ENCODE data around the gene FREM2. TPM values are rescaled to one million over a fixed set of nuclear protein-coding genes. Genes with fewer than 3 reads are reported as not detected.
A peak's percentile ranks its signal among the peaks of the same experiment; 100 is the strongest.

Gene FREM2
- total RNA-seq, 4 donors from 2014 or later, result 32.0 to 54.6 (median 46.2) TPM

GRCh38 chr13:38814331-38814730 is 127.5 kb downstream of the FREM2 start:
- TF ChIP-seq POLR2A (IDR thresholded peaks at IDR 0.05) (no peak), CTCF (IDR thresholded peaks at IDR 0.05) (no peak)
- Histone ChIP-seq H3K4me3 (replicated peaks in 1 of 3) (no peak overlapping the region), H3K9me3 (no peaks in the 10 kb centered on the region), H3K4me1 (peaks cover 22 to 24% of the 10 kb centered on the region in 2 donors), H3K36me3 (no peaks in the 10 kb centered on the region), H3K27me3 (no peaks in the 10 kb centered on the region), H3K27ac (peak overlapping the region; percentile 54 to 88 (median 76))
- intact Hi-C loops (cut with DNase I), result no loop called here
- 15% methylated on average over 1 of the region's 1 CpG; no CpG with 5 or more reads in 1 of the 2 donors for WGBS, 2 donors
- DNase-seq, result peak; percentile 71

GRCh38 chr13:38819053-38819452 is 132.2 kb downstream of the FREM2 start:
- no peaks in the 10 kb centered on the region for H3K9me3 ChIP-seq
- DNase-seq, result peak; percentile 91 to 93
- H3K27me3 ChIP-seq, result no peaks in the 10 kb centered on the region
- TF ChIP-seq POLR2A (IDR thresholded peaks at IDR 0.05), result no peak
- TF ChIP-seq CTCF (IDR thresholded peaks at IDR 0.05), result no peak
- WGBS, 2 donors, result 4 to 15% methylated on average over 1 of the region's 1 CpG
- intact Hi-C loops (cut with DNase I), result no loop called here
- H3K4me3 ChIP-seq (replicated peaks in 1 of 3), result no peak overlapping the region
- H3K36me3 ChIP-seq, result no peaks in the 10 kb centered on the region
- H3K4me1 ChIP-seq, result peaks cover 37 to 38% of the 10 kb centered on the region in 2 donors
- peak overlapping the region; percentile 64 to 92 (median 77) for H3K27ac ChIP-seq

- intact Hi-C loops (cut with DNase I), result no loop called here
- no peak for DNase-seq
- Histone ChIP-seq H3K36me3 (no peaks in the 10 kb centered on the region), H3K27ac (peak overlapping the region; percentile 64 to 92 (median 77)), H3K9me3 (no peaks in the 10 kb centered on the region), H3K27me3 (no peaks in the 10 kb centered on the region), H3K4me1 (peaks cover 32% of the 10 kb centered on the region in 2 donors), H3K4me3 (replicated peaks in 1 of 3) (no peak overlapping the region)
- 86 to 89% methylated on average over 2 of the region's 2 CpGs for WGBS, 2 donors
- TF ChIP-seq POLR2A (IDR thresholded peaks at IDR 0.05) (no peak), CTCF (IDR thresholded peaks at IDR 0.05) (no peak)
These were observed 132.7 kb downstream of the FREM2 start for GRCh38 chr13:38819596-38819995.

- intact Hi-C loops (cut with DNase I), result no loop called here
- Histone ChIP-seq H3K27me3 (no peaks in the 10 kb centered on the region), H3K4me3 (replicated peaks in 1 of 3) (no peak overlapping the region), H3K4me1 (peaks cover 23 to 26% of the 10 kb centered on the region in 2 donors), H3K9me3 (no peaks in the 10 kb centered on the region), H3K36me3 (no peaks in the 10 kb centered on the region), H3K27ac (peak overlapping the region in 1 of 3 donors; percentile 77)
- DNase-seq, result no peak
- WGBS, 2 donors, result 59 to 64% methylated on average over 8 of the region's 8 CpGs
- TF ChIP-seq CTCF (IDR thresholded peaks at IDR 0.05) (no peak), POLR2A (IDR thresholded peaks at IDR 0.05) (no peak)
These were observed 135.1 kb downstream of the FREM2 start for GRCh38 chr13:38821770-38822551.

GRCh38 chr13:38824342-38824741 is 137.5 kb downstream of the FREM2 start:
- TF ChIP-seq CTCF (IDR thresholded peaks at IDR 0.05), result no peak
- no peak for TF ChIP-seq POLR2A (IDR thresholded peaks at IDR 0.05)
- Histone ChIP-seq H3K27ac (no peak overlapping the region), H3K4me1 (peaks cover 17% of the 10 kb centered on the region in 2 donors), H3K36me3 (no peaks in the 10 kb centered on the region), H3K9me3 (no peaks in the 10 kb centered on the region), H3K27me3 (no peaks in the 10 kb centered on the region), H3K4me3 (replicated peaks in 1 of 3) (no peak overlapping the region)
- intact Hi-C loops (cut with DNase I), result no loop called here
- 87 to 97% methylated on average over 4 of the region's 4 CpGs for WGBS, 2 donors
- no peak for DNase-seq
